NCI-H128 (cell line): Measurements from ENCODE around the gene TRAPPC1.
A peak's percentile ranks its signal among the peaks of the same experiment; 100 is the strongest.
"Not testable (repeated sequence)": the region's sequence is repeated elsewhere in the genome, so short reads cannot be mapped to it uniquely, and the experiment has no call there.

Experiments
- DNase-seq: peaks from one replicate; lab custom pipeline; 2025; ENCODE audit not compliant: unreplicated experiment; lab: John Stamatoyannopoulos, UW

Gene TRAPPC1

GRCh38 chr17:7931709-7932482 is at the start of gene TRAPPC1, which contains the start of gene CNTROB:
Gene TRAPPC1, minus strand, starts transcription at chr17:7931946. Its CDS starts 117 bp downstream, at chr17:7931829.
Gene CNTROB, plus strand, starts transcription at chr17:7932206. Its CDS starts 874 bp downstream, at chr17:7933080.
- peak; percentile 91 for DNase-seq

- no peak for DNase-seq
Measured at GRCh38 chr17:7977805-7978204, 46.1 kb upstream of the TRAPPC1 start.

- DNase-seq = no peak
Measured at GRCh38 chr17:7977039-7977438, 45.3 kb upstream of the TRAPPC1 start.

GRCh38 chr17:7974638-7975131 is 42.9 kb upstream of the TRAPPC1 start:
- DNase-seq = no peak

- DNase-seq = no peak
Measured at GRCh38 chr17:7972131-7972785, 40.5 kb upstream of the TRAPPC1 start.

- no peak for DNase-seq
Measured at GRCh38 chr17:7971651-7972050, 39.9 kb upstream of the TRAPPC1 start.

- DNase-seq = no peak
Measured at GRCh38 chr17:7969433-7969832, 37.7 kb upstream of the TRAPPC1 start.

GRCh38 chr17:7967751-7968150 is 36.0 kb upstream of the TRAPPC1 start:
- no peak for DNase-seq

GRCh38 chr17:7961421-7961820 is 29.7 kb upstream of the TRAPPC1 start:
- no peak for DNase-seq

- no peak for DNase-seq
Measured at GRCh38 chr17:7959503-7960253, 27.9 kb upstream of the TRAPPC1 start.

- DNase-seq = no peak
Measured at GRCh38 chr17:7956228-7956965, 24.7 kb upstream of the TRAPPC1 start.

- DNase-seq = no peak
Measured at GRCh38 chr17:7955414-7956227, 23.9 kb upstream of the TRAPPC1 start.

GRCh38 chr17:7953266-7953665 is 21.5 kb upstream of the TRAPPC1 start:
- not testable (repeated sequence) for DNase-seq

- no peak for DNase-seq
Measured at GRCh38 chr17:7951143-7951792, 19.5 kb upstream of the TRAPPC1 start.

- DNase-seq = no peak
Measured at GRCh38 chr17:7950578-7950977, 18.8 kb upstream of the TRAPPC1 start.

GRCh38 chr17:7947651-7948050 is 15.9 kb upstream of the TRAPPC1 start:
- no peak for DNase-seq

- no peak for DNase-seq
Measured at GRCh38 chr17:7946441-7946840, 14.7 kb upstream of the TRAPPC1 start.

- DNase-seq = no peak
Measured at GRCh38 chr17:7945651-7946050, 13.9 kb upstream of the TRAPPC1 start.

- DNase-seq = no peak
Measured at GRCh38 chr17:7944326-7944725, 12.6 kb upstream of the TRAPPC1 start.
